IMR-90 (cell line): Measurements from ENCODE around the gene RNF217. TPM values are rescaled to one million over a fixed set of nuclear protein-coding genes. Genes with fewer than 3 reads are reported as not detected.

Experiments
- ATAC-seq: fragments of 200-7000 bp; cut with Tn5 transposase; 2 replicates; pipeline ENCODE4 v1.9.1; 2020; ENCODE audit warnings: low read depth, mild to moderate bottlenecking, moderate library complexity
- BruUV-seq: library from RNA; stranded (reverse); fragments of 400-500 nt; replicated peaks from 2 replicates; lab custom pipeline; 2021; lab: Mats Ljungman, UMichigan
- CTCF ChIA-PET: fragments of 300-600 bp; formaldehyde crosslinking; extraction: SDS; loops from one replicate; lab custom pipeline; 2021; ENCODE audit warnings: antibody characterized with exemption; lab: Yijun Ruan, JAX
- POLR2A ChIA-PET: fragments of 300-600 bp; sonication (Branson Sonifier 250); formaldehyde crosslinking; loops from one replicate; lab custom pipeline; 2022; ENCODE audit warnings: antibody characterized with exemption; ENCODE audit not compliant: unreplicated experiment; lab: Charles Lee
- DNase-seq: peaks from one replicate; pipeline ENCODE4 v3.0.0; 2013
- H2AFZ ChIP-seq: replicated peaks from 2 replicates; pipeline ENCODE3; 2013; ENCODE audit warnings: low read length, mild to moderate bottlenecking; ENCODE audit not compliant: poor library complexity
- H2AK5ac ChIP-seq: 2 replicates; pipeline ENCODE4 v1.6.1; 2013; ENCODE audit warnings: low read depth, low read length, inconsistent platforms
- H2AK9ac ChIP-seq: replicated peaks from 2 replicates; pipeline ENCODE3; 2013; ENCODE audit warnings: mild to moderate bottlenecking, low read depth, low read length, moderate library complexity; ENCODE audit not compliant: poor library complexity
- H2BK120ac ChIP-seq: 2 replicates; pipeline ENCODE4 v1.6.1; 2013; ENCODE audit warnings: low read depth, low read length, inconsistent platforms
- H2BK15ac ChIP-seq: 3 replicates; pipeline ENCODE4 v1.6.1; 2013; ENCODE audit warnings: low read depth, low read length, inconsistent platforms
- H2BK20ac ChIP-seq: 2 replicates; pipeline ENCODE4 v1.6.1; 2013; ENCODE audit warnings: low read depth, mild to moderate bottlenecking, inconsistent platforms, low read length, moderate library complexity
- H2BK5ac ChIP-seq: 2 replicates; pipeline ENCODE4 v1.6.1; 2013; ENCODE audit warnings: mild to moderate bottlenecking, low read depth, low read length, inconsistent platforms; ENCODE audit not compliant: poor library complexity, severe bottlenecking
- H3K14ac ChIP-seq: replicated peaks from 2 replicates; pipeline ENCODE4 v1.6.1; 2013; ENCODE audit warnings: low read depth, low read length, inconsistent platforms
- H3K18ac ChIP-seq: 2 replicates; pipeline ENCODE4 v1.6.1; 2013; ENCODE audit warnings: low read depth, low read length, control low read depth
- H3K23ac ChIP-seq: 2 replicates; pipeline ENCODE4 v1.6.1; 2013; ENCODE audit warnings: low read depth, low read length, inconsistent platforms
- H3K27ac ChIP-seq: 2 replicates; pipeline ENCODE4 v1.5.1; 2013; ENCODE audit warnings: mild to moderate bottlenecking, control low read depth, low read length; ENCODE audit not compliant: insufficient read depth
- H3K27me3 ChIP-seq: 2 replicates; pipeline ENCODE4 v1.6.1; 2013; ENCODE audit warnings: low read length; ENCODE audit not compliant: control insufficient read depth, insufficient read depth
- H3K36me3 ChIP-seq: 2 replicates; pipeline ENCODE4 v1.6.1; 2013; ENCODE audit warnings: low read length, mixed read lengths; ENCODE audit not compliant: control insufficient read depth, insufficient read depth
- H3K4ac ChIP-seq: 2 replicates; pipeline ENCODE4 v1.6.1; 2013; ENCODE audit warnings: low read depth, low read length, inconsistent platforms
- H3K4me1 ChIP-seq: 2 replicates; pipeline ENCODE4 v1.6.1; 2013; ENCODE audit warnings: low read length, mixed read lengths; ENCODE audit not compliant: control insufficient read depth, insufficient read depth
- H3K4me2 ChIP-seq: 2 replicates; pipeline ENCODE4 v1.6.1; 2013; ENCODE audit warnings: low read depth, mild to moderate bottlenecking, control low read depth, low read length, moderate library complexity
- H3K4me3 ChIP-seq: 2 replicates; pipeline ENCODE4 v1.5.1; 2013; ENCODE audit warnings: low read depth, mild to moderate bottlenecking, control low read depth, low read length, moderate library complexity; ENCODE audit not compliant: insufficient read depth
- H3K56ac ChIP-seq: 2 replicates; pipeline ENCODE4 v1.6.1; 2013; ENCODE audit warnings: low read length, inconsistent platforms; ENCODE audit not compliant: insufficient read depth; ENCODE audit errors: extremely low read depth
- H3K79me1 ChIP-seq, 2 experiments: 2 replicates each; pipeline ENCODE4 v1.6.1; 2013; ENCODE audit warnings: low read length in 2 of 2, inconsistent platforms in 1 of 2, low read depth in 1 of 2
- H3K9ac ChIP-seq: 2 replicates; pipeline ENCODE4 v1.6.1; 2013; ENCODE audit warnings: low read depth, low read length, control low read depth
- H3K9me1 ChIP-seq: 2 replicates; pipeline ENCODE4 v1.6.1; 2013; ENCODE audit warnings: low read length, inconsistent platforms; ENCODE audit not compliant: insufficient read depth
- H3K9me3 ChIP-seq: 2 replicates; pipeline ENCODE4 v1.6.1; 2013; ENCODE audit warnings: low read length; ENCODE audit not compliant: control insufficient read depth, insufficient read depth
- H4K20me1 ChIP-seq: 2 replicates; pipeline ENCODE4 v1.6.1; 2013; ENCODE audit warnings: low read length, inconsistent platforms; ENCODE audit not compliant: insufficient read depth
- H4K5ac ChIP-seq: 2 replicates; pipeline ENCODE4 v1.6.1; 2013; ENCODE audit warnings: mild to moderate bottlenecking, low read depth, low read length, control low read depth
- H4K8ac ChIP-seq, 2 experiments: 2 replicates each; pipeline ENCODE4 v1.6.1; 2013; ENCODE audit warnings: low read depth in 2 of 2, low read length in 2 of 2, control low read depth in 1 of 2, inconsistent platforms in 1 of 2
- H4K91ac ChIP-seq: 2 replicates; pipeline ENCODE4 v1.6.1; 2013; ENCODE audit warnings: low read depth, low read length, inconsistent platforms; ENCODE audit not compliant: insufficient read depth
- BHLHE40 ChIP-seq: fragments of 150-350 bp; IDR thresholded peaks from 2 replicates; pipeline ENCODE4 v1.6.1; 2016; ENCODE audit warnings: mild to moderate bottlenecking, low read depth, low read length
- CHD1 ChIP-seq: IDR thresholded peaks from 2 replicates; pipeline ENCODE4 v1.6.1; 2012; ENCODE audit warnings: low read depth, low read length, improper control_type of control experiment
- CTCF ChIP-seq: conservative IDR thresholded peaks from 2 replicates; pipeline ENCODE4 v1.5.1; 2012; ENCODE audit warnings: mild to moderate bottlenecking, low read depth, low read length, improper control_type of control experiment
- MAFK ChIP-seq: IDR thresholded peaks from 2 replicates; pipeline ENCODE4 v1.6.1; 2012; ENCODE audit warnings: low read depth, low read length, improper control_type of control experiment
- MXI1 ChIP-seq: IDR thresholded peaks from 2 replicates; pipeline ENCODE4 v1.6.1; 2012; ENCODE audit warnings: low read depth, mild to moderate bottlenecking, low read length, moderate library complexity, borderline replicate concordance
- NFE2L2 ChIP-seq: fragments of 150-350 bp; IDR thresholded peaks from 2 replicates; pipeline ENCODE4 v1.6.1; 2016; ENCODE audit warnings: low read depth, mild to moderate bottlenecking, low read length
- RAD21 ChIP-seq: IDR thresholded peaks from 2 replicates; pipeline ENCODE4 v1.6.1; 2012; ENCODE audit warnings: low read length, improper control_type of control experiment
- RCOR1 ChIP-seq: IDR thresholded peaks from 2 replicates; pipeline ENCODE4 v1.6.1; 2012; ENCODE audit warnings: mild to moderate bottlenecking, low read length, improper control_type of control experiment; ENCODE audit not compliant: insufficient replicate concordance
- WGBS, 2 experiments: methylation state at CpG; one replicate each; pipeline versions ENCODE4 v1.1.5 to v1.1.7; 2013; ENCODE audit warnings: missing lambda C conversion rate in 2 of 2; ENCODE audit not compliant: insufficient read length in 1 of 2; ENCODE audit errors: extremely low coverage in 2 of 2; 5-methylcytosine and 5-hydroxymethylcytosine counted together
- dilution Hi-C: fragments of 300-500 bp; cut with HindIII; formaldehyde crosslinking; loops from one replicate; pipeline ENCODE4 v1.14.3; 2018; ENCODE audit warnings: low sequenced_read_pairs; ENCODE audit not compliant: unreplicated experiment
- in situ Hi-C: fragments of 300-500 bp; cut with MboI; formaldehyde crosslinking; loops from 3 replicates; pipeline ENCODE4 v1.14.3; 2019; ENCODE audit warnings: low sequenced_read_pairs, inconsistent platforms, mixed read lengths
- intact Hi-C: fragments of 100-400 bp; cut with micrococcal nuclease; formaldehyde crosslinking; loops from 2 replicates; pipeline ENCODE4 v1.10.0; 2022
- polyA plus RNA-seq, 3 experiments: library from polyadenylated mRNA; depleted of rRNA; stranded (reverse); fragments of >200 nt; gene quantifications; 2 replicates each; pipeline ENCODE4 v1.2.3, GENCODE V29; 2012; ENCODE audit warnings: low replicate concordance in 1 of 3
- total RNA-seq: library from RNA; depleted of rRNA; stranded (reverse); fragments of >200 nt; gene quantifications from 2 replicates; pipeline ENCODE4 v1.2.3, GENCODE V29; 2012

RNF217 gene
- total and polyA plus RNA-seq, 2 of the 4 experiments (the other 2 are of a cell fraction) = 11.7 to 20.4 TPM

- no CpG with 5 or more reads among the region's 6 CpGs for WGBS, 2 experiments
- no peak overlapping the region for H2AK9ac ChIP-seq
- peak overlapping the region; percentile 40 for H3K23ac ChIP-seq
- no peak for TF ChIP-seq RCOR1
- no peak; the same call in 1 of the 2 replicates for TF ChIP-seq CHD1
- no peak for TF ChIP-seq RAD21
- TF ChIP-seq MAFK = no peak
- TF ChIP-seq MXI1 = no peak
- no peak for TF ChIP-seq NFE2L2
- no peak for TF ChIP-seq CTCF
- TF ChIP-seq BHLHE40 = no peak
- ChIA-PET POLR2A (interaction anchor here (0.6 to 1.2 kb wide), 2 partner anchors 138 to 332 kb away, joined by 4 to 7 read pairs; no protein-coding TSS in a partner anchor), CTCF (interaction anchor here (1.5 kb wide), 1 partner anchor 152 kb away, joined by 3 read pairs; no protein-coding TSS in a partner anchor)
- peak overlapping the region; percentile 94 for H3K27ac ChIP-seq
- ATAC-seq (no peak), DNase-seq (no peak)
- dilution Hi-C loops (no loop called here), in situ Hi-C loops (loop anchor here (25.0 kb wide), 1 partner anchor 151 kb away; no protein-coding TSS in a partner anchor), intact Hi-C loops (loop anchor here (1.0 to 5.0 kb wide), 2 partner anchors 91 to 241 kb away; no protein-coding TSS in a partner anchor)
- H3K4me3 ChIP-seq = peak overlapping the region; percentile 83
- peak overlapping the region; percentile 53 for H3K56ac ChIP-seq
- H3K4me2 ChIP-seq = peak overlapping the region; percentile 70
- peak overlapping the region; percentile 89 for H3K4ac ChIP-seq
- peaks cover 5 to 42% of the 10 kb centered on the region in 2 experiments; a peak in 3 of 4 replicates for H3K79me1 ChIP-seq
- H2AFZ ChIP-seq = peak overlapping the region; percentile 93
- H2AK5ac ChIP-seq = no peak overlapping the region
- peak overlapping the region; percentile 8 for H3K18ac ChIP-seq
- H2BK15ac ChIP-seq = peak overlapping the region; percentile 58; the same call in 2 of the 3 replicates
- peak overlapping the region; percentile 50 for H3K14ac ChIP-seq
- no TSS peak for BruUV-seq
- H4K5ac ChIP-seq = peak overlapping the region; percentile 29
- H3K27me3 ChIP-seq = no peaks in the 10 kb centered on the region
- H4K20me1 ChIP-seq = peaks cover 18% of the 10 kb centered on the region
- H3K4me1 ChIP-seq = peaks cover 2% of the 10 kb centered on the region; the same call in 1 of the 2 replicates
- H3K9me3 ChIP-seq = no peaks in the 10 kb centered on the region
- peak overlapping the region; percentile 90 for H2BK5ac ChIP-seq
- H2BK20ac ChIP-seq = peak overlapping the region; percentile 32; the same call in 1 of the 2 replicates
- peak overlapping the region; percentile 89 for H3K9ac ChIP-seq
- H3K36me3 ChIP-seq = no peaks in the 10 kb centered on the region; the same call in 1 of the 2 replicates
- peaks cover under 1% of the 10 kb centered on the region for H3K9me1 ChIP-seq
- peak overlapping the region; percentile 89 for H2BK120ac ChIP-seq
- H4K8ac ChIP-seq = peak overlapping the region; percentile 23 to 86; a peak in 3 of 4 replicates
- peak overlapping the region; percentile 90 for H4K91ac ChIP-seq
These were observed 817 bp upstream of the RNF217 start for GRCh38 chr6:124961464-124961776.
